GM21390 (cell line): ENCODE measurements around the gene PTCHD1.

ENCODE experiments used
- ATAC-seq: cut with Tn5 transposase; IDR thresholded peaks from one replicate; pipeline ENCODE4 v1.9.1; 2021; ENCODE audit not compliant: unreplicated experiment

PTCHD1 gene

GRCh38 chrX:23394421-23394820 lies 59.8 kb downstream of the PTCHD1 start:
- ATAC-seq, result no peak

GRCh38 chrX:23396263-23396662 lies 61.6 kb downstream of the PTCHD1 start:
- no peak for ATAC-seq

- ATAC-seq, result no peak
Measured at GRCh38 chrX:23398570-23398969, 63.9 kb downstream of the PTCHD1 start.

- no peak for ATAC-seq
Measured at GRCh38 chrX:23403849-23404248, 69.2 kb downstream of the PTCHD1 start.

- no peak for ATAC-seq
Measured at GRCh38 chrX:23422912-23423311, 88.3 kb downstream of the PTCHD1 start.

GRCh38 chrX:23434356-23434884 lies 99.8 kb downstream of the PTCHD1 start:
- ATAC-seq, result no peak

- ATAC-seq, result no peak
Measured at GRCh38 chrX:23435108-23435507, 100.5 kb downstream of the PTCHD1 start.

- ATAC-seq, result no peak
Measured at GRCh38 chrX:23435575-23435974, 100.9 kb downstream of the PTCHD1 start.

- ATAC-seq, result no peak
Measured at GRCh38 chrX:23436875-23437274, 102.2 kb downstream of the PTCHD1 start.

GRCh38 chrX:23451266-23451665 lies 116.6 kb downstream of the PTCHD1 start:
- ATAC-seq, result no peak
